GM19438 (cell line): Measurements from ENCODE around the gene MAL.
"Not testable (repeated sequence)": the region's sequence is repeated elsewhere in the genome, so short reads cannot be mapped to it uniquely, and the experiment has no call there.

Experiments used
- ATAC-seq: cut with Tn5 transposase; IDR thresholded peaks from one replicate; pipeline ENCODE4 v1.9.1; 2021; ENCODE audit warnings: low read depth; ENCODE audit not compliant: unreplicated experiment

The MAL gene

GRCh38 chr2:95031076-95031725 is 5.7 kb downstream of the MAL start:
- no peak for ATAC-seq

- no peak for ATAC-seq
Observed at GRCh38 chr2:95031726-95032116, 6.2 kb downstream of the MAL start.

- ATAC-seq, result no peak
Observed at GRCh38 chr2:95032341-95032740, 6.8 kb downstream of the MAL start.

GRCh38 chr2:95032868-95033603 is 7.5 kb downstream of the MAL start:
- ATAC-seq, result no peak

GRCh38 chr2:95034221-95034620 is 8.7 kb downstream of the MAL start:
- no peak for ATAC-seq

- ATAC-seq, result no peak
Observed at GRCh38 chr2:95034818-95035217, 9.3 kb downstream of the MAL start.

- ATAC-seq, result no peak
Observed at GRCh38 chr2:95036596-95037383, 11.3 kb downstream of the MAL start.

- ATAC-seq, result no peak
Observed at GRCh38 chr2:95037384-95037839, 11.9 kb downstream of the MAL start.

GRCh38 chr2:95037841-95038585 is 12.5 kb downstream of the MAL start:
- not testable (repeated sequence) for ATAC-seq

GRCh38 chr2:95038635-95039298 is 13.3 kb downstream of the MAL start:
- no peak for ATAC-seq

GRCh38 chr2:95039363-95039762 is 13.9 kb downstream of the MAL start:
- no peak for ATAC-seq

- ATAC-seq, result no peak
Observed at GRCh38 chr2:95039978-95040377, 14.5 kb downstream of the MAL start.

GRCh38 chr2:95040426-95040825 is 14.9 kb downstream of the MAL start:
- no peak for ATAC-seq

- no peak for ATAC-seq
Observed at GRCh38 chr2:95041060-95041823, 15.7 kb downstream of the MAL start.

- ATAC-seq, result no peak
Observed at GRCh38 chr2:95041824-95042442, 16.4 kb downstream of the MAL start.

GRCh38 chr2:95042472-95043271 is 17.2 kb downstream of the MAL start:
- ATAC-seq, result no peak

- no peak for ATAC-seq
Observed at GRCh38 chr2:95043300-95044093, 18.0 kb downstream of the MAL start.
